IMR-90 (cell line): ENCODE measurements around the gene ZSCAN12. TPM values are rescaled to one million over a fixed set of nuclear protein-coding genes. Genes with fewer than 3 reads are reported as not detected.
"Not testable (repeated sequence)": the region's sequence is repeated elsewhere in the genome, so short reads cannot be mapped to it uniquely, and the experiment has no call there.

ENCODE experiments used
- ATAC-seq: fragments of 200-7000 bp; cut with Tn5 transposase; 2 replicates; pipeline ENCODE4 v1.9.1; 2020; ENCODE audit warnings: low read depth, mild to moderate bottlenecking, moderate library complexity
- BruUV-seq: library from RNA; stranded (reverse); fragments of 400-500 nt; replicated peaks from 2 replicates; lab custom pipeline; 2021; lab: Mats Ljungman, UMichigan
- CTCF ChIA-PET: fragments of 300-600 bp; formaldehyde crosslinking; extraction: SDS; loops from one replicate; lab custom pipeline; 2021; ENCODE audit warnings: antibody characterized with exemption; lab: Yijun Ruan, JAX
- POLR2A ChIA-PET: fragments of 300-600 bp; sonication (Branson Sonifier 250); formaldehyde crosslinking; loops from one replicate; lab custom pipeline; 2022; ENCODE audit warnings: antibody characterized with exemption; ENCODE audit not compliant: unreplicated experiment; lab: Charles Lee
- DNase-seq: peaks from one replicate; pipeline ENCODE4 v3.0.0; 2013
- H2AFZ ChIP-seq: replicated peaks from 2 replicates; pipeline ENCODE3; 2013; ENCODE audit warnings: low read length, mild to moderate bottlenecking; ENCODE audit not compliant: poor library complexity
- H2AK5ac ChIP-seq: 2 replicates; pipeline ENCODE4 v1.6.1; 2013; ENCODE audit warnings: low read depth, low read length, inconsistent platforms
- H2AK9ac ChIP-seq: replicated peaks from 2 replicates; pipeline ENCODE3; 2013; ENCODE audit warnings: mild to moderate bottlenecking, low read depth, low read length, moderate library complexity; ENCODE audit not compliant: poor library complexity
- H2BK120ac ChIP-seq: 2 replicates; pipeline ENCODE4 v1.6.1; 2013; ENCODE audit warnings: low read depth, low read length, inconsistent platforms
- H2BK15ac ChIP-seq: 3 replicates; pipeline ENCODE4 v1.6.1; 2013; ENCODE audit warnings: low read depth, low read length, inconsistent platforms
- H2BK20ac ChIP-seq: 2 replicates; pipeline ENCODE4 v1.6.1; 2013; ENCODE audit warnings: low read depth, mild to moderate bottlenecking, inconsistent platforms, low read length, moderate library complexity
- H2BK5ac ChIP-seq: 2 replicates; pipeline ENCODE4 v1.6.1; 2013; ENCODE audit warnings: mild to moderate bottlenecking, low read depth, low read length, inconsistent platforms; ENCODE audit not compliant: poor library complexity, severe bottlenecking
- H3K14ac ChIP-seq: replicated peaks from 2 replicates; pipeline ENCODE4 v1.6.1; 2013; ENCODE audit warnings: low read depth, low read length, inconsistent platforms
- H3K18ac ChIP-seq: 2 replicates; pipeline ENCODE4 v1.6.1; 2013; ENCODE audit warnings: low read depth, low read length, control low read depth
- H3K23ac ChIP-seq: 2 replicates; pipeline ENCODE4 v1.6.1; 2013; ENCODE audit warnings: low read depth, low read length, inconsistent platforms
- H3K27ac ChIP-seq: 2 replicates; pipeline ENCODE4 v1.5.1; 2013; ENCODE audit warnings: mild to moderate bottlenecking, control low read depth, low read length; ENCODE audit not compliant: insufficient read depth
- H3K27me3 ChIP-seq: 2 replicates; pipeline ENCODE4 v1.6.1; 2013; ENCODE audit warnings: low read length; ENCODE audit not compliant: control insufficient read depth, insufficient read depth
- H3K36me3 ChIP-seq: 2 replicates; pipeline ENCODE4 v1.6.1; 2013; ENCODE audit warnings: low read length, mixed read lengths; ENCODE audit not compliant: control insufficient read depth, insufficient read depth
- H3K4ac ChIP-seq: 2 replicates; pipeline ENCODE4 v1.6.1; 2013; ENCODE audit warnings: low read depth, low read length, inconsistent platforms
- H3K4me1 ChIP-seq: 2 replicates; pipeline ENCODE4 v1.6.1; 2013; ENCODE audit warnings: low read length, mixed read lengths; ENCODE audit not compliant: control insufficient read depth, insufficient read depth
- H3K4me2 ChIP-seq: 2 replicates; pipeline ENCODE4 v1.6.1; 2013; ENCODE audit warnings: low read depth, mild to moderate bottlenecking, control low read depth, low read length, moderate library complexity
- H3K4me3 ChIP-seq: 2 replicates; pipeline ENCODE4 v1.5.1; 2013; ENCODE audit warnings: low read depth, mild to moderate bottlenecking, control low read depth, low read length, moderate library complexity; ENCODE audit not compliant: insufficient read depth
- H3K56ac ChIP-seq: 2 replicates; pipeline ENCODE4 v1.6.1; 2013; ENCODE audit warnings: low read length, inconsistent platforms; ENCODE audit not compliant: insufficient read depth; ENCODE audit errors: extremely low read depth
- H3K79me1 ChIP-seq, 2 experiments: 2 replicates each; pipeline ENCODE4 v1.6.1; 2013; ENCODE audit warnings: low read length in 2 of 2, inconsistent platforms in 1 of 2, low read depth in 1 of 2
- H3K9ac ChIP-seq: 2 replicates; pipeline ENCODE4 v1.6.1; 2013; ENCODE audit warnings: low read depth, low read length, control low read depth
- H3K9me1 ChIP-seq: 2 replicates; pipeline ENCODE4 v1.6.1; 2013; ENCODE audit warnings: low read length, inconsistent platforms; ENCODE audit not compliant: insufficient read depth
- H3K9me3 ChIP-seq: 2 replicates; pipeline ENCODE4 v1.6.1; 2013; ENCODE audit warnings: low read length; ENCODE audit not compliant: control insufficient read depth, insufficient read depth
- H4K20me1 ChIP-seq: 2 replicates; pipeline ENCODE4 v1.6.1; 2013; ENCODE audit warnings: low read length, inconsistent platforms; ENCODE audit not compliant: insufficient read depth
- H4K5ac ChIP-seq: 2 replicates; pipeline ENCODE4 v1.6.1; 2013; ENCODE audit warnings: mild to moderate bottlenecking, low read depth, low read length, control low read depth
- H4K8ac ChIP-seq, 2 experiments: 2 replicates each; pipeline ENCODE4 v1.6.1; 2013; ENCODE audit warnings: low read depth in 2 of 2, low read length in 2 of 2, control low read depth in 1 of 2, inconsistent platforms in 1 of 2
- H4K91ac ChIP-seq: 2 replicates; pipeline ENCODE4 v1.6.1; 2013; ENCODE audit warnings: low read depth, low read length, inconsistent platforms; ENCODE audit not compliant: insufficient read depth
- WGBS, 2 experiments: methylation state at CpG; one replicate each; pipeline versions ENCODE4 v1.1.5 to v1.1.7; 2013; ENCODE audit warnings: missing lambda C conversion rate in 2 of 2; ENCODE audit not compliant: insufficient read length in 1 of 2; ENCODE audit errors: extremely low coverage in 2 of 2; 5-methylcytosine and 5-hydroxymethylcytosine counted together
- dilution Hi-C: fragments of 300-500 bp; cut with HindIII; formaldehyde crosslinking; loops from one replicate; pipeline ENCODE4 v1.14.3; 2018; ENCODE audit warnings: low sequenced_read_pairs; ENCODE audit not compliant: unreplicated experiment
- in situ Hi-C: fragments of 300-500 bp; cut with MboI; formaldehyde crosslinking; loops from 3 replicates; pipeline ENCODE4 v1.14.3; 2019; ENCODE audit warnings: low sequenced_read_pairs, inconsistent platforms, mixed read lengths
- intact Hi-C: fragments of 100-400 bp; cut with micrococcal nuclease; formaldehyde crosslinking; loops from 2 replicates; pipeline ENCODE4 v1.10.0; 2022
- polyA plus RNA-seq, 3 experiments: library from polyadenylated mRNA; depleted of rRNA; stranded (reverse); fragments of >200 nt; gene quantifications; 2 replicates each; pipeline ENCODE4 v1.2.3, GENCODE V29; 2012; ENCODE audit warnings: low replicate concordance in 1 of 3
- total RNA-seq: library from RNA; depleted of rRNA; stranded (reverse); fragments of >200 nt; gene quantifications from 2 replicates; pipeline ENCODE4 v1.2.3, GENCODE V29; 2012

The ZSCAN12 gene
- total and polyA plus RNA-seq, 2 of the 4 experiments (the other 2 are of a cell fraction), result 2.0 to 6.5 TPM

DNA sequence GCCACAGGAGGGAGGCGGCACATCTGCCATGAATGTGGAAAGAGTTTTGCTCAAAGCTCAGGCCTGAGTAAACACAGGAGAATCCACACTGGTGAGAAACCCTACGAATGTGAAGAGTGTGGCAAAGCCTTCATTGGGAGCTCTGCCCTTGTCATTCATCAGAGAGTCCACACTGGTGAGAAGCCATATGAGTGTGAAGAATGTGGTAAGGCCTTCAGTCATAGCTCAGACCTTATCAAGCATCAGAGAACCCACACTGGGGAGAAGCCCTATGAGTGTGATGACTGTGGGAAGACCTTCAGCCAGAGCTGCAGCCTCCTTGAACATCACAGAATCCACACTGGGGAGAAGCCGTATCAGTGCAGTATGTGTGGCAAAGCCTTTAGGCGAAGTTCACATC, 34.0 kb downstream of the ZSCAN12 start:
- in situ Hi-C loops, H4K91ac ChIP-seq, H2BK20ac ChIP-seq, H3K56ac ChIP-seq, BruUV-seq, intact Hi-C loops, H3K9ac ChIP-seq, H4K8ac ChIP-seq, H3K23ac ChIP-seq, H2AK9ac ChIP-seq, H3K27me3 ChIP-seq, H3K27ac ChIP-seq, POLR2A ChIA-PET, H3K4me2 ChIP-seq, H2AFZ ChIP-seq, H3K4ac ChIP-seq, H2AK5ac ChIP-seq, DNase-seq, H3K18ac ChIP-seq, ATAC-seq, H3K79me1 ChIP-seq, H2BK5ac ChIP-seq, H3K14ac ChIP-seq, H2BK120ac ChIP-seq, H3K9me3 ChIP-seq, H4K5ac ChIP-seq, H3K4me3 ChIP-seq, H2BK15ac ChIP-seq, H4K20me1 ChIP-seq, dilution Hi-C loops, H3K9me1 ChIP-seq, H3K4me1 ChIP-seq: not testable (repeated sequence)
- CTCF ChIA-PET, result interaction anchor here (0.7 kb wide), 1 partner anchor 19 kb away, joined by 3 read pairs; no protein-coding TSS in a partner anchor
- WGBS, 2 experiments, result no CpG with 5 or more reads among the region's 4 CpGs
- peaks cover 20% of the 10 kb centered on the region for H3K36me3 ChIP-seq
